Kidney (tissue), 14 donors: Measurements from ENCODE around the gene IL32. TPM values are rescaled to one million over a fixed set of nuclear protein-coding genes. Genes with fewer than 3 reads are reported as not detected.
A peak's percentile ranks its signal among the peaks of the same experiment; 100 is the strongest.

Experiments
- DNase-seq, 5 donors: peaks; one replicate each; pipeline ENCODE4 v3.0.0-alpha.2; 2013 to 2020
- FAIRE-seq: peaks from 2 replicates; lab custom pipeline; 2012; peaks lifted over from hg19 to GRCh38; lab: Jason Lieb, UNC
- H3K27ac ChIP-seq, 2 donors: one replicate each; pipeline ENCODE4 v1.7.0; 2013; ENCODE audit warnings: low read depth in 2 of 2, low read length in 2 of 2, inconsistent platforms in 1 of 2
- H3K27me3 ChIP-seq: one replicate; pipeline ENCODE4 v1.7.1; 2013; ENCODE audit warnings: low read length, inconsistent platforms; ENCODE audit not compliant: control insufficient read depth, insufficient read depth
- H3K36me3 ChIP-seq, 3 donors: one replicate each; pipeline versions ENCODE4 v1.7.0 to v1.7.1; 2013; ENCODE audit warnings: low read length in 3 of 3, control low read depth in 1 of 3, inconsistent platforms in 1 of 3; ENCODE audit not compliant: insufficient read depth in 3 of 3, control insufficient read depth in 2 of 3
- H3K4me1 ChIP-seq, 3 donors: one replicate each; pipeline versions ENCODE4 v1.7.0 to v1.7.1; 2013; ENCODE audit warnings: low read length in 3 of 3, inconsistent platforms in 1 of 3, low read depth in 1 of 3; ENCODE audit not compliant: control insufficient read depth in 2 of 3, insufficient read depth in 2 of 3
- H3K4me3 ChIP-seq, 3 donors: one replicate each; pipeline versions ENCODE4 v1.7.0 to v1.8.1; 2013; ENCODE audit warnings: low read length in 3 of 3, control low read depth in 1 of 3, inconsistent platforms in 1 of 3
- H3K9ac ChIP-seq, 3 donors: one replicate each; pipeline versions ENCODE4 v1.7.0 to v1.7.1; 2013; ENCODE audit warnings: low read length in 3 of 3, control low read depth in 1 of 3, inconsistent platforms in 1 of 3
- H3K9me3 ChIP-seq, 3 donors: one replicate each; pipeline versions ENCODE4 v1.7.0 to v1.7.1; 2013; ENCODE audit warnings: low read length in 3 of 3, control low read depth in 1 of 3, inconsistent platforms in 1 of 3; ENCODE audit not compliant: control insufficient read depth in 2 of 3, insufficient read depth in 1 of 3
- intact Hi-C: fragments of 100-400 bp; cut with DNase I; formaldehyde crosslinking; loops from one replicate; pipeline ENCODE4 v1.11.1; 2022
- polyA plus RNA-seq: library from polyadenylated mRNA; stranded (reverse); fragments of 350-450 nt; fragmentation: Illumina TruSeq; extraction: RNeasy Lipid Tissue Mini Kit (QIAGEN cat#74804); gene quantifications from one replicate; pipeline ENCODE4 v1.2.3, GENCODE V29; 2014; ENCODE audit warnings: low read depth, low replicate concordance; ENCODE audit not compliant: insufficient read depth
- total RNA-seq: library from RNA; stranded (reverse); fragmentation: NEBNext Ultra II Directional; extraction: Animal tissue kit (Norgen Biotek cat#: 25700); gene quantifications from one replicate; pipeline ENCODE4 v1.2.1, GENCODE V29; 2021
- TF ChIP-seq, protein P1 (sequence below): IDR thresholded peaks from 3 replicates; pipeline ENCODE4 v1.5.1; 2012; ENCODE audit warnings: mild to moderate bottlenecking, moderate library complexity, borderline replicate concordance; ENCODE audit not compliant: insufficient read depth; ENCODE audit errors: extremely low read depth
- donor health status: control.
- donor health status: control.
- donor health status: control.
- donor health status: control.
- donor health status: control.
- donor health status: DM: yes; HTN: yes; CAD: no.
- donor health status: Normal renal cell carcinoma (clear cell type).

The IL32 gene
- total and polyA plus RNA-seq, 2 donors from 2014 or later, result 181 to 495 TPM

DNA sequence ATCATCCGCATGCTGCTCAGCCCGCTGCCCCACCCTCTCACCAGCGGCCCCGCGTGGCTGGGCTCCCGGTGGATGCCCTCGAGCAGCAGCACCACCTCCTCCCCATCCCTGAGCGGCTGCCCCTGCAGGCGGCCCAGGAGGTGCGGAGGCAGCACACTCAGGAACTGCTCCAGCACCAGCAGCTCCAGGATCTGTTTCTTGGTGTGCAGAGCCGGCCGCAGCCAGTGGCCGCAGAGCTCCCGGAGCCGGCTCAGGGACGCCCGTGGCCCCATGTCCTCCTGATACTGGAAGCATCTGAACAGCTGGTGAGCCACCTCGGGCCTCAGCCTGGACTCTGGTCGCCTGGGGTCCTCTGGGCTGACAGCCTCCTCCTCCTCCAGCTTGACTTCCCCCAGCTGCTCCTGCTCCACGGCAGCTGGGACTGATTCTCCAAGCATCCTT, 27.1 kb downstream of the IL32 start:
- Histone ChIP-seq H3K4me1 (peaks cover 0 to 4% (median 0%) of the 10 kb centered on the region in 3 donors), H3K4me3 (no peak overlapping the region), H3K36me3 (no peaks in the 10 kb centered on the region), H3K27ac (no peak overlapping the region), H3K27me3 (no peaks in the 10 kb centered on the region), H3K9ac (no peak overlapping the region), H3K9me3 (no peaks in the 10 kb centered on the region)
- no peak for FAIRE-seq
- peak in 4 of 5 donors; percentile 64 to 82 (median 72) for DNase-seq
- intact Hi-C loops, result no loop called here
- TF ChIP-seq, protein P1, sequence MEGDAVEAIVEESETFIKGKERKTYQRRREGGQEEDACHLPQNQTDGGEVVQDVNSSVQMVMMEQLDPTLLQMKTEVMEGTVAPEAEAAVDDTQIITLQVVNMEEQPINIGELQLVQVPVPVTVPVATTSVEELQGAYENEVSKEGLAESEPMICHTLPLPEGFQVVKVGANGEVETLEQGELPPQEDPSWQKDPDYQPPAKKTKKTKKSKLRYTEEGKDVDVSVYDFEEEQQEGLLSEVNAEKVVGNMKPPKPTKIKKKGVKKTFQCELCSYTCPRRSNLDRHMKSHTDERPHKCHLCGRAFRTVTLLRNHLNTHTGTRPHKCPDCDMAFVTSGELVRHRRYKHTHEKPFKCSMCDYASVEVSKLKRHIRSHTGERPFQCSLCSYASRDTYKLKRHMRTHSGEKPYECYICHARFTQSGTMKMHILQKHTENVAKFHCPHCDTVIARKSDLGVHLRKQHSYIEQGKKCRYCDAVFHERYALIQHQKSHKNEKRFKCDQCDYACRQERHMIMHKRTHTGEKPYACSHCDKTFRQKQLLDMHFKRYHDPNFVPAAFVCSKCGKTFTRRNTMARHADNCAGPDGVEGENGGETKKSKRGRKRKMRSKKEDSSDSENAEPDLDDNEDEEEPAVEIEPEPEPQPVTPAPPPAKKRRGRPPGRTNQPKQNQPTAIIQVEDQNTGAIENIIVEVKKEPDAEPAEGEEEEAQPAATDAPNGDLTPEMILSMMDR, result no peak

DNA sequence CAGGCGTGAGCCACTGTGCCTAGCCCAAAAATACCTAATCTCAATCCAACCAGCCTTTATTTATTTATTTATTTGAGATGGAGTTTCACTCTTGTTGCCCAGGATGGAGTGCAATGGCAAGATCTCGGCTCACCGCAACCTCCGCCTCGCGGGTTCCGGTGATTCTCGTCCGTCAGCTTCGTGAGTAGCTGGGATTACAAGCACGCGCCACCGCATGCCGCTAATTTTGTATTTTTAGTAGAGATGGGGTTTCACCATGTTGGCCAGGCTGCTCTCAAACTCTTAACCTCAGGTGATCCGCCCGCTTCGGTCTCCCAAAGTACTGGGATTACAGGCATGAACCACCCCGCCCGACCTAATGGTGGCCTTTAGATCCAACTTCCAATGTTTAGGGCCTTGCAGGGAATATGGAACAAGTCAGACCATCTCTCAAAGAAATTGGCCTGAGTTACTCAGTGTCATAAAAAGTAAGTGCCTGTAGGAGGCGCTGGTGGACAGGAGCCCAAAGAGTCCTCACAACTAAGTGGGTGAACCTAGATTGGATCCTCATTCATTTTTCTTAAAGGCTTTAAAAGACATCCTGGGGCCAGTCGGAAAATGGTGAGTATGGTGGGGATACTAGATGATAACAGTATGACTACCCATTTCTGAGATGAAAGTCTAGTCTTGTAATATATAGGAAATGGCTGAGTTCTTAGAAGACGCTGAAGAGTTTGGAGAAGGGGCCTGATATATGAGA, 29.0 kb downstream of the IL32 start:
- DNase-seq (peak in 1 of 5 donors; percentile 48), FAIRE-seq (no peak)
- H3K9ac ChIP-seq, result no peak overlapping the region
- H3K36me3 ChIP-seq, result no peaks in the 10 kb centered on the region
- no peaks in the 10 kb centered on the region for H3K9me3 ChIP-seq
- TF ChIP-seq, protein P1, result peak; percentile 48
- H3K4me1 ChIP-seq, result no peaks in the 10 kb centered on the region
- H3K27ac ChIP-seq, result no peak overlapping the region
- intact Hi-C loops, result no loop called here
- H3K27me3 ChIP-seq, result no peaks in the 10 kb centered on the region
- no peak overlapping the region for H3K4me3 ChIP-seq

DNA sequence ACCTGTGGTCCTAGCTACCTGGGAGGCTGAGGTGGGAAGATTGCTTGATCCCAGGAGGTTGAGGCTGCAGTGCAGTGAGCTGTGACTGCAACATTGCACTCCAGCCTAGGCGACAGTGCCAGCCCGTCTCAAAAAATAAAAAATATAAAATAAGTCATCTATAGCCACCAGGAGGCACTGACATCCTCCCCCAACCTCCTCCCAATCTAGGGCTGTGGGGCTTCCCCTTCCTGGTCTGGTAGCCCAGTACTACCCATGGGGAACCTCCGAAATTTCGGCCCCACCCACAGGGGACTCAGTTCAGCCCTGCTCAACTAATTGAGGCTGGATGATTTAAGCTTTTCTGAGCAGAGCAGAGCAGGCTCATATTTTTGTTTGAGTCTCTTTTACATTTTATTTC, 30.4 kb downstream of the IL32 start:
- TF ChIP-seq, protein P1, result no peak
- H3K4me1 ChIP-seq, result peaks cover 0 to 5% (median 0%) of the 10 kb centered on the region in 3 donors
- H3K4me3 ChIP-seq, result no peak overlapping the region
- H3K36me3 ChIP-seq, result no peaks in the 10 kb centered on the region
- FAIRE-seq (no peak), DNase-seq (peak in 1 of 5 donors; percentile 55)
- H3K9ac ChIP-seq, result no peak overlapping the region
- H3K9me3 ChIP-seq, result no peaks in the 10 kb centered on the region
- H3K27me3 ChIP-seq, result no peaks in the 10 kb centered on the region
- H3K27ac ChIP-seq, result no peak overlapping the region
- intact Hi-C loops, result no loop called here
